Measurements from ENCODE around the gene NXN. TPM values are rescaled to one million over a fixed set of nuclear protein-coding genes. Genes with fewer than 3 reads are reported as not detected.
A peak's percentile ranks its signal among the peaks of the same experiment; 100 is the strongest.
"Not testable (repeated sequence)": the region's sequence is repeated elsewhere in the genome, so short reads cannot be mapped to it uniquely, and the experiment has no call there.

NXN gene
- total and polyA plus RNA-seq, 4 experiments from 2014 or later: 0.55 to 2.7 (median 1.9) TPM

DNA sequence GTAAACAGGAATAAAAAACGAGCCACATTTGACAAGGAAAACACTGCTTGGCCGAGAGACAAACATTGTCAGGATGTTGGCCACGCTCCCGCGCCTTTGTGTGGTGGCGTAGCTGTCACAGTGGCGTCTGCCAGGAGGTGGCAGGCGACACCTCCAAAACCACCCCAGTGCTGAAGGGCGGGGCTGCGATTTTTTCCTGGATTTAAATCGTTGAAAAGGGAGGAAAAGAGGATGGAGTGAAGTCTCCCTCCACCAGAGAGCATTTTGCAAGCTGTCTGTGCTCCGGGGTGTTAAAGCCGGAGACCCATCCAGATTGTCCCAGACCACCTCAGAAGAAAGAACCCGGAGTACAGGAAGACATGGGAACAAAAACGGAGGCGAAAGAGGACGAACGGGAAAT lies 184.7 kb downstream of the NXN start:
- H3K4me3 ChIP-seq (ENCODE audit: low read length in 2 of 2): no peak overlapping the region
- peaks cover 5% of the 10 kb centered on the region for H3K4me1 ChIP-seq (ENCODE audit: insufficient read depth, low read length)
- POLR2A ChIA-PET (ENCODE audit: partially characterized antibody): interaction anchor here (0.9 to 1.3 kb wide), 4 partner anchors 13 to 201 kb away, joined by 3 to 6 read pairs (median 4); partner anchors contain the start of gene GLOD4
- CTCF ChIA-PET (ENCODE audit: partially characterized antibody): interaction anchor here (0.7 to 1.8 kb wide), 6 partner anchors 13 to 206 kb away, joined by 4 to 22 read pairs (median 5); partner anchors contain the start of genes GLOD4, MRM3 and TIMM22
- intact Hi-C loops (cut with micrococcal nuclease): loop anchor here (1.0 kb wide), 2 partner anchors 186 to 201 kb away; no protein-coding TSS in a partner anchor
- Mint-ChIP-seq H3K4me1 (peaks cover 3 to 9% (median 6%) of the 10 kb centered on the region in 4 donors), H3K27me3 (no peaks in the 10 kb centered on the region), H3K27ac (peak overlapping the region in 2 of 7 donors; percentile 57 to 64), H3K4me3 (peak overlapping the region in 1 of 8 donors; percentile 26), H3K9me3 (peaks cover 0 to 2% (median 0%) of the 10 kb centered on the region in 8 donors), H3K36me3 (peaks cover 23 to 24% of the 10 kb centered on the region in 2 donors)
- no peaks in the 10 kb centered on the region for H3K27me3 ChIP-seq (ENCODE audit: insufficient read depth, low read length)
- no peaks in the 10 kb centered on the region for H3K9me3 ChIP-seq (ENCODE audit: control insufficient read depth in 1 of 2, low read length in 2 of 2)
- no peak overlapping the region for H3K27ac ChIP-seq (ENCODE audit: low read depth, low read length)
- peaks cover 23% of the 10 kb centered on the region for H3K36me3 ChIP-seq (ENCODE audit: insufficient read depth, low read length)
- peak in 4 of 5 donors; percentile 29 to 35 (median 30) for DNase-seq

GRCh38 chr17:792277-792676 lies 187.3 kb downstream of the NXN start:
- H3K27ac ChIP-seq (ENCODE audit: low read depth, low read length): no peak overlapping the region
- peaks cover 46% of the 10 kb centered on the region for H3K36me3 ChIP-seq (ENCODE audit: insufficient read depth, low read length)
- Mint-ChIP-seq H3K27me3 (no peaks in the 10 kb centered on the region), H3K4me1 (peaks cover 3 to 9% (median 6%) of the 10 kb centered on the region in 4 donors), H3K27ac (no peak overlapping the region), H3K4me3 (no peak overlapping the region), H3K36me3 (peaks cover 23 to 41% of the 10 kb centered on the region in 2 donors), H3K9me3 (peaks cover 0 to 2% (median 0%) of the 10 kb centered on the region in 8 donors)
- H3K9me3 ChIP-seq (ENCODE audit: control insufficient read depth in 1 of 2, low read length in 2 of 2): no peaks in the 10 kb centered on the region
- intact Hi-C loops (cut with micrococcal nuclease): no loop called here
- POLR2A ChIA-PET (ENCODE audit: partially characterized antibody): interaction anchor here (2.4 kb wide), 1 partner anchor 10 kb away, joined by 10 read pairs; the partner anchor contains the start of genes GLOD4 and MRM3
- CTCF ChIA-PET (ENCODE audit: partially characterized antibody): interaction anchor here (1.3 kb wide), 1 partner anchor 188 kb away, joined by 7 read pairs; the partner anchor contains the start of gene NXN
- no peak overlapping the region for H3K4me3 ChIP-seq (ENCODE audit: low read length in 2 of 2)
- no peak for DNase-seq
- no peaks in the 10 kb centered on the region for H3K27me3 ChIP-seq (ENCODE audit: insufficient read depth, low read length)
- H3K4me1 ChIP-seq (ENCODE audit: insufficient read depth, low read length): peaks cover 5% of the 10 kb centered on the region

DNA sequence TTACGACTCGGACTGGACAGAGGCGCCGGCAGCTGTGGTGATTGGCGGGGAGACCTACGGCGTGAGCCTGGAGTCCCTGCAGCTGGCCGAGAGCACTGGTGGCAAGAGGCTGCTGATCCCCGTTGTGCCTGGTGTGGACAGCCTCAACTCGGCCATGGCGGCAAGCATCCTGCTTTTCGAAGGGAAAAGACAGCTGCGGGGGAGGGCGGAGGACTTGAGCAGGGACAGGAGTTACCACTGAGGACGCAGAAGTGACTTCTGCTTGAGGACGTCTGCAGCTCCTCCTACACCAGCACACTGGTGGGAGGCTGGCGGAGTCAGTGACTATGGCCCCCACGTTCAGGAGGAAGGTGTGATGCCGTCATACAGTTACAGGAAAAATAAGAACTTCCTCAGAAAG lies 187.7 kb downstream of the NXN start:
- Mint-ChIP-seq H3K36me3 (peaks cover 23 to 44% of the 10 kb centered on the region in 2 donors), H3K27ac (no peak overlapping the region), H3K4me1 (peaks cover 5 to 9% (median 6%) of the 10 kb centered on the region in 4 donors), H3K27me3 (no peaks in the 10 kb centered on the region), H3K9me3 (peaks cover 0 to 2% (median 0%) of the 10 kb centered on the region in 8 donors), H3K4me3 (no peak overlapping the region)
- Histone ChIP-seq H3K36me3 (ENCODE audit: insufficient read depth, low read length) (peaks cover 46% of the 10 kb centered on the region), H3K4me1 (ENCODE audit: insufficient read depth, low read length) (peaks cover 5% of the 10 kb centered on the region), H3K9me3 (ENCODE audit: control insufficient read depth in 1 of 2, low read length in 2 of 2) (no peaks in the 10 kb centered on the region), H3K27me3 (ENCODE audit: insufficient read depth, low read length) (no peaks in the 10 kb centered on the region), H3K4me3 (ENCODE audit: low read length in 2 of 2) (no peak overlapping the region), H3K27ac (ENCODE audit: low read depth, low read length) (no peak overlapping the region)
- CTCF ChIA-PET (ENCODE audit: partially characterized antibody): interaction anchor here (1.3 kb wide), 1 partner anchor 189 kb away, joined by 7 read pairs; the partner anchor contains the start of gene NXN
- no peak for DNase-seq
- POLR2A ChIA-PET (ENCODE audit: partially characterized antibody): interaction anchor here (2.4 kb wide), 1 partner anchor 10 kb away, joined by 10 read pairs; the partner anchor contains the start of genes GLOD4 and MRM3
- intact Hi-C loops (cut with micrococcal nuclease): no loop called here

- DNase-seq; H3K27ac Mint-ChIP-seq; CTCF ChIA-PET (ENCODE audit: partially characterized antibody); H3K4me3 ChIP-seq (ENCODE audit: low read length in 2 of 2); intact Hi-C loops (cut with micrococcal nuclease); H3K4me3 Mint-ChIP-seq; H3K27ac ChIP-seq (ENCODE audit: low read depth, low read length); H3K27me3 ChIP-seq (ENCODE audit: insufficient read depth, low read length); H3K9me3 ChIP-seq (ENCODE audit: control insufficient read depth in 1 of 2, low read length in 2 of 2); H3K27me3 Mint-ChIP-seq; H3K4me1 Mint-ChIP-seq; H3K9me3 Mint-ChIP-seq; H3K4me1 ChIP-seq (ENCODE audit: insufficient read depth, low read length): not testable (repeated sequence)
- H3K36me3 ChIP-seq (ENCODE audit: insufficient read depth, low read length): peaks cover 46% of the 10 kb centered on the region
- H3K36me3 Mint-ChIP-seq: peaks cover 23 to 46% of the 10 kb centered on the region in 2 donors
- POLR2A ChIA-PET (ENCODE audit: partially characterized antibody): interaction anchor here (2.4 kb wide), 1 partner anchor 9 kb away, joined by 10 read pairs; the partner anchor contains the start of genes GLOD4 and MRM3
Measured at GRCh38 chr17:790874-791247, 188.7 kb downstream of the NXN start.

GRCh38 chr17:789931-790873 lies 189.4 kb downstream of the NXN start:
- POLR2A ChIA-PET (ENCODE audit: partially characterized antibody): interaction anchor here (2.4 kb wide), 1 partner anchor 8 kb away, joined by 10 read pairs; the partner anchor contains the start of genes GLOD4 and MRM3
- H3K4me3 Mint-ChIP-seq; H3K27me3 Mint-ChIP-seq; H3K9me3 Mint-ChIP-seq; H3K27me3 ChIP-seq (ENCODE audit: insufficient read depth, low read length); H3K4me3 ChIP-seq (ENCODE audit: low read length in 2 of 2); intact Hi-C loops (cut with micrococcal nuclease); H3K4me1 ChIP-seq (ENCODE audit: insufficient read depth, low read length); DNase-seq; H3K27ac ChIP-seq (ENCODE audit: low read depth, low read length); H3K9me3 ChIP-seq (ENCODE audit: control insufficient read depth in 1 of 2, low read length in 2 of 2); H3K27ac Mint-ChIP-seq: not testable (repeated sequence)
- peaks cover 6 to 10% (median 8%) of the 10 kb centered on the region in 4 donors for H3K4me1 Mint-ChIP-seq
- H3K36me3 Mint-ChIP-seq: peaks cover 23 to 49% of the 10 kb centered on the region in 2 donors
- peaks cover 46% of the 10 kb centered on the region for H3K36me3 ChIP-seq (ENCODE audit: insufficient read depth, low read length)
- CTCF ChIA-PET (ENCODE audit: partially characterized antibody): interaction anchor here (0.9 kb wide), 1 partner anchor 191 kb away, joined by 4 read pairs; no protein-coding TSS in a partner anchor

DNA sequence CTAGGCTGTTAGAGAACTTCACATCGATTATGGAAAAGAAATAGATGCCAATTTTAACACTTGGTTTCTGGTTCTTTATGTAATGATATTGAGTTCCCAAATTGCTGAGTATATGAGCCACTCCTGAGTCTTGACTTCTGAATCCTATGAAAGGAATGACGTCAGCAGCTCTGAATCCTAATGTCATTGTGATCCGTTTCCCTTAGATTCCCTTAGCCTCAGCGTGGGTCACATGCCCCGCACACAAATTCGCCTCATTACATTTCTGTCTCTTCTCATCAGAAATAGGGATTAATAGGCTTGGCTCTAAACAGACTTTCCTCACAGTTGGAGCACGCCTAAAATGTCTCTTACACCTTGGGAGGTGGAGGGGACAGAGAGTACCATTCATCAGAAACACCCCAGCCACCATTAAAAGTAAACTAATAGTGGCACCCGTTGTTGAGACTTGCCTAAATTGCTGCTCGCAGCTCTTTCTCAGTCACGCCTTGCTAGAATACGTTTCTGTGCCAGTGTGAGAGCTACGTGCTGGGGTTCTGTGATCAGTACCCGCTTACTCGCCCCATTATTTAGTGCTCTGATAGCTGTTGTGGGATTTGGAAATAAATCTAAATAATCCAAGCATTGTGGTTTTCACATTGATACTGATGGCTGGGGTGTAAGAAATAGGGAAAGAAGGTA lies 190.3 kb downstream of the NXN start:
- H3K9me3 ChIP-seq (ENCODE audit: control insufficient read depth in 1 of 2, low read length in 2 of 2): no peaks in the 10 kb centered on the region
- Mint-ChIP-seq H3K4me1 (peaks cover 4 to 12% (median 6%) of the 10 kb centered on the region in 4 donors), H3K27me3 (no peaks in the 10 kb centered on the region), H3K4me3 (no peak overlapping the region), H3K36me3 (peaks cover 23 to 51% of the 10 kb centered on the region in 2 donors), H3K9me3 (peaks cover 0 to 2% (median 0%) of the 10 kb centered on the region in 8 donors), H3K27ac (no peak overlapping the region)
- no peak for DNase-seq
- no peaks in the 10 kb centered on the region for H3K27me3 ChIP-seq (ENCODE audit: insufficient read depth, low read length)
- peaks cover 46% of the 10 kb centered on the region for H3K36me3 ChIP-seq (ENCODE audit: insufficient read depth, low read length)
- H3K27ac ChIP-seq (ENCODE audit: low read depth, low read length): no peak overlapping the region
- H3K4me1 ChIP-seq (ENCODE audit: insufficient read depth, low read length): peaks cover 6% of the 10 kb centered on the region
- intact Hi-C loops (cut with micrococcal nuclease): no loop called here
- ChIA-PET CTCF (ENCODE audit: partially characterized antibody) (interaction anchor here (0.9 kb wide), 1 partner anchor 192 kb away, joined by 4 read pairs; no protein-coding TSS in a partner anchor), POLR2A (ENCODE audit: partially characterized antibody) (no interaction called here)
- H3K4me3 ChIP-seq (ENCODE audit: low read length in 2 of 2): no peak overlapping the region
